Activated CD4-positive, alpha-beta T cell treated with anti-CD3 and anti-CD28 coated beads for 1 hour (primary cell): ENCODE data around the gene SIVA1.
"Not testable (repeated sequence)": the region's sequence is repeated elsewhere in the genome, so short reads cannot be mapped to it uniquely, and the experiment has no call there.

ENCODE experiments used
- DNase-seq: peaks from one replicate; pipeline ENCODE4 v3.0.0-alpha.2; 2020

SIVA1 gene

GRCh38 chr14:104721505-104722431 is 31.2 kb upstream of the SIVA1 start:
- no peak for DNase-seq

DNA sequence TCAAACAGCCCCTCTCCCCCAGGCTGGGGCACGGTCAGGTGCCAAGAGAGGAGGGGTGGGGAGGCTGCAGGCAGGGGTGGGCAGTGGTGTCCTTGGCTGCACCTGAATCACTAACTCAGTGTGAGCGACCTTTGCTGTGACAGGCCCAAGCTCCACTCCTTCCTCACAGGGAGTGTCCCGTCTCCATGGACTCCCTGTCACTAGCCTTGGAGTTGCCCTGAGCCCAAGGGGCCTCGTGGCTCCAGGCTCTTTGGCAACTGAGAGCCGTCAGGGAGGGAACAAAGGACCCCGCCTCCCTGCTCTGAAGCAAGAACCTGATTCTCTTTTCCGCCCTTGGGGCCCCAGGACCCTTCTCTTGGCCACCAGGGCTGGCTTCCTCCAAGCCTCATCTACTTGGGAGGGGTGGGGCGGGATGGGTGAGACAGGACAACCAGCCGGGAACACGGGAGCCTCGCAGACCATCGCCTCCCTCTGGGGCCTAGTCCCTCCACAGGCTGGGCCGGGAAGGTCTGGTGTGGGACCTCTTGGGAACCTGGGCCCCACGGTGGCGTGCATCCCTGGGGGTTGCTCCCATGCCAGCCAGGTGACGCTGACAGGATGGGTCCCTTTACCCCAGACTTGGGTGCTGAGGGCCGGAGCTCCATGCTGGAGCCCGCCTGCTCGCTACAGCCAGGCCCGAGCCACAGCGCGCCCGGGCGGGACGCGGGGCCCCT is 29.9 kb upstream of the SIVA1 start:
- DNase-seq = no peak

DNA sequence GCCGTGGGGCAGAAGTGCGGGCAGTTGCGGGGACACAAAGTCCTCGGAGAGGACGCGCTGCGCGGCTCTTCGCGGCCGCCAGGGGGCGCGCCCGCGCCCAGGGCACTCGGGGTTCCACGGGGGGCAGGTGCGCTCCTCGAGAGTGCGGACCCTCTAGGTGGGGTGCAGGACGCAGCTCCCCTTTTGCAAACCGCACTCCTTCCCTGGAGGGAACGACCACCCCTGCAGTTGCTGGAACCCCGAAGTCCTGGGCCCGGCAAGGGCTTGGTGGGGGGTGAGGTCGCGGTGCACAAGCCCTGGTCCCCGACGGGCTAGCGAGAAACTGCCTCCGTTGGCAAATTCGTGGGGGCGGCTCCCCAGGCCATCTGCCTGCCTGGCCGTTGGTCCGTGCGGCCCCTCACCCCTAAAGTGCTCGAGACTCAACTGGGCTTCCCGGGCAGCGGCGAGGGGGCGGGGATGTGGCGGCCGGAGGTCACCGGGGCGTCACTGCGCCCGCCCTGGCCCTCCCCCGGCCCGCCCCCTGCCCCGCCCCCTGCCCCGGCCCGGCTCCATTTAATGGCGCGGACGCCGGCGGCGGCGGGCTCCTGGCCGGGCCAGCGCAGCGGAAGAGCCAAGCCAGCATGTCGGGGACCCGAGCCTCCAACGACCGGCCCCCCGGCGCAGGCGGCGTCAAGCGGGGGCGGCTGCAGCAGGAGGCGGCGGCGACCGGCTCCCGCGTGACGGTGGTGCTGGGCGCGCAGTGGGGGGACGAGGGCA is 29.1 kb upstream of the SIVA1 start, which contains the start of gene ADSS1:
Gene ADSS1 (plus strand): TSS at position 579 of the 756 bp plus-strand sequence. CDS start 42 bp downstream, at position 621.
- peak; percentile 40 for DNase-seq

GRCh38 chr14:104724407-104724980 is 28.5 kb upstream of the SIVA1 start:
- DNase-seq = no peak

- no peak for DNase-seq
Measured at GRCh38 chr14:104724981-104725771, 27.8 kb upstream of the SIVA1 start.

GRCh38 chr14:104725772-104726548 is 27.0 kb upstream of the SIVA1 start:
- DNase-seq = no peak

DNA sequence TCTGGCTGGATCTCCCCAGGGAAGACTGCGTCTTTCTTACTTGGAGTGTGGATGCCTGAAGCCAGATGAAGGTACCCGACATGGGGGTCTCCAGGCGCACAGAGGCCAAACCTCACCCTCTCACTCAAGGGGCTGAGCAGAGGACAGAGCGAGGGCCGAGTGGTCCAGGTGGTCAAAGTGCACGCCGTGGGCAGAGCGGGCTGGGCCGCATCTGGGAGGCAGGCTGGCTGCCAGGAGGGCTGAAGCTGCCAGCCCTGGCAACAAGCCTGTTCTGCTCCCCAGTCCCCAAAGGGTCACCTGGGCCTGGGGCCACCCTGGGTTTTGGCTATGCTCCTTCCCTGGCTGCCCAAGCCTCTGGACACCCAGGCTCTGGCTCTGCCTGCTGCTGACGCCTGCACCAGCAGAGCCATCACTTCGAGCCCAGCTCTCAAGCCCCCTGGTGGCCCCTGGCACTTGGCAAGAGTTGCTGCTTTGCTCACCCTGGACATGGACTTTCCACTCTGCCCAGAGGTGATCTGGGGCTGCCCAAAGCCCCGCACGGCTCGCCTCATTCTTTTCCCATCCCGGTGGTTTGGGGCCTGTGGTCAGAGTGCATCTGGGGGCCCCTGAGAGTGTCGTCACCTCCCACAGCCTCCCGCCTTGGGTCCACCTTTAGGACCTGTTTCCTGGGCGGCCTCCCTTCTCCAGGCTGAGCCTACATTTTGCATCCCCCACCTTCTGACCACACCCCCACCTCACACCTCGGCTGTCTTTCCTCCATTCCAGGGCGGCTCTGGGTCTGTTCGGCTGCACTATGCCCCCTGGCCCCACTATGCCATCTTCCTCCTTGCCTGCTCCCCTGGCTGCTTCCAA is 26.1 kb upstream of the SIVA1 start:
- DNase-seq = no peak

GRCh38 chr14:104728631-104729030 is 24.3 kb upstream of the SIVA1 start:
- no peak for DNase-seq

- DNase-seq = not testable (repeated sequence)
Measured at GRCh38 chr14:104729176-104729834, 23.6 kb upstream of the SIVA1 start.

GRCh38 chr14:104729835-104730181 is 23.1 kb upstream of the SIVA1 start:
- DNase-seq = no peak

- DNase-seq = no peak
Measured at GRCh38 chr14:104730487-104730886, 22.5 kb upstream of the SIVA1 start.

DNA sequence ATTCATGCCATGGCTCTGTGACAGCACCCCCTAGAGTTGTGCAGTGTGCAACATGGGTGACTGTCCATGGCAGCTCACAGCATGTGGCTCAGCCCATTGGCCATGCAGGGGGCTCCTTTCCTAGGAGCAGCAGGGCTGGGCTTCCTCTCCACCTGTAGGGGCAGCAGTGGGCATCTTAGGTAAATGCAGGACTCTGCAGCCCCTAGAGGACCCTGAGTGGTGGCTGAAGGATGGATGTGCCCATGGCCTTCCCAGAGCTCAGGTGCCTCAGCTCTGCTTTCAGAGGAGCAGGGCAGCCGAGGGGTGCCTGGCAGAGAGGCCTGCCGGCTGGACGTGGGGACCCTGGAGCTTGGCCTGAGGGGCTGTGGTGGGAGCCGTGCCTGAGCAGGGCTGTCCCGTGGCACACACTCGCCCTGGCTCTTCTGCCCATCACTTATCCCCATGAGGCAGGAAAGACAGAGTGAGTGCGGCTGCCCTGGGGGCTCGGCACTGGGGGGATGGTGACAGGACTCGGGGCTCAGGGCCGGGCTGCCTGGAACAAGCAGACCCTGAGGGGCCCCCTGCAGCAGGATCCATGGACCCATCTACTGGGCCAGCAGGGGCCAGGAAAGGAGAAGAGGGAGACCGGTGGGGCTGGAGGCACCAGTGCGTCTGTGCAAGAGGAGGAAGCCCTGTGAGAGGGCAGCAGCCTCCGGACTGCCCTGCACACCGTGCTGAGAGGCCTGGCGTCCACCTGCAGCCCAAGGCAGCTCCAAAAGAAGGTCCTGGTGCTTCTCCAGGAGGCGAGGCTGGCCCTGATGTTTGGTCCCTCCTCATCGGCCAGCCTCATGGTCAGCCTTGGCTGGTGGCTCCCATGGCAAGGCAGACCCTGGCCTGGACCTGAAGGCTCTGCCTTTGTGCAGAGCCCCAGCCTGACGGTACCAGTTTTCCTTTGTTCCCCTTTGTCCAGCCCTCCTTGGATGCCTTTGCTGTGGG is 21.3 kb upstream of the SIVA1 start:
- no peak for DNase-seq

DNA sequence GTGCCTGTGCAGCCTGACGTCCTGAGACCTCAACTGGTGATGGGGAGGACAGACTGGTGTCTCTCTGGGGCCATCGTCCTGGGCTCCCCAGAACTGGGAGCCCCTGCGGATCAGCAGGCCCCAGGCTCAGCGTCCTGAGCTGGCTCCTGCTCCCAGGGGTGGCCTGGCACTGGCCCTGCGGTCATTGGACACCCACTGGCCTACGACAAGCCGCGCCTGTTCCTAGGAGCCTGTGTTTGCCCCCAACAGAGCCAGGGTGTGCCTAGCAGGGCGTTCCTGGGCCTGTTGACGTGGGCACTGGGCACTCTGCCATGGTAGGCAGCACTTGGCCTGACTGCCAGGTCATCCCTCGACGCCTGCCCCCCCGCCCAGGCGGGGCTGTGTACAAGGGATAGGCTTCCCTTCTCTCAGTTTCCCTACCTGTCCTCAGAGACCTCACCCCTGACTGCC is 20.6 kb upstream of the SIVA1 start:
- no peak for DNase-seq

GRCh38 chr14:104732931-104733681 is 19.8 kb upstream of the SIVA1 start:
- no peak for DNase-seq

DNA sequence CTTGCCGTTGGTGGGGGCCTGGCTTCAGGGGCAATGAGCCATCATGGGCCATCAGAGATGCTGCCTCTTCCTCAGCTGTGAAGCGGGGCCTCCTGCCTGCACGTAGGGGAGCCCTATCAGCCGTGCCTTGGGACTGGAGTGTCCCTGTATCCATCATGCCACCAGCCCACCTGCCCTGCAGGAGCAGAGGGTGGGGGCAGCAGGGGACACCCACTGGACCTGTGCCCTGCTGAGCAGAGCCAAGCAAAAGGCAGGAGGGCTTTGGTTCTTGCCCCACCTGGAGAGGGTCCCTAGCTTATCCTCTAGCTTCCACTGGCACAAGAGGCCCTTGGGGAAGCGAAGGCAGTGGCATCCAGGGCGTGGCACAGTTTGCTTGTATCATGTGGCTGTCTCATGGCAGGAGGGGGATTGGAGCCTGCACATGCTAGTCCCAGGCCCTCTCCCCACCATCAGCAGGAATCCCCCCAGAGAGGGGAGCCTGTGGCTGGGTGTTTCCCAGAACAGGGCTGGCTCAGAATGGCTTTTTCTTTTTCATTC is 18.8 kb upstream of the SIVA1 start:
- no peak for DNase-seq

DNA sequence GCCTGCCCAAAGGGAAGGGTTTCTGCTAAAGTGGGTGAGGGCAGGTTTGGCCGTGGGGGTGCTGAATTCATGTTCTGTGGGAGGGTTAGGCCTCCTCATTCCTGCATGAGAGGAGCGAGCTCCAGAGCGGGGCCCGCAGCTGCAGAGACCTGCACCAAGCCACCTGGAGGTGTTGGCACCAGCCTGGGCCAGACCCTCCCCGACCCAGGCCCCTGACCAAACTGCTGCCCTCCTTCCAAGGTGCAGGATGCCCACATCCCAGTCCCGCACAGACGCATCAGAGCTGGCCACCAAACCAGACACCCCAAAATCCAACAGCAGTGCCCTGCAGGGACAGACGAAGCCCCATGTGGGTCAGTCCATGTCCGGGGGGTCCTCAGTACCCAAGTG is 18.4 kb upstream of the SIVA1 start:
- no peak for DNase-seq
